K562 (cell line): Measurements from ENCODE around the gene DTNBP1.

Source experiments
- BCLAF1 ChIP-seq, 2 experiments: fragments of 450-650 bp in 1 of 2; IDR thresholded peaks; 2 replicates each; pipeline ENCODE4 v1.6.1; 2011 to 2017; ENCODE audit warnings: low read depth in 2 of 2, antibody characterized with exemption in 1 of 2, borderline replicate concordance in 1 of 2, low read length in 1 of 2, mild to moderate bottlenecking in 1 of 2, mixed read lengths in 1 of 2; ENCODE audit not compliant: control insufficient read depth in 1 of 2
- CTCF ChIP-seq, 3 experiments: IDR thresholded peaks in 2 of 3; conservative IDR thresholded peaks in 1 of 3; 2 replicates each; pipeline ENCODE4 v1.5.1; 2011 to 2012; ENCODE audit warnings: low read length in 3 of 3, mild to moderate bottlenecking in 3 of 3, control low read depth in 2 of 3, improper control_type of control experiment in 1 of 3, inconsistent platforms in 1 of 3, low read depth in 1 of 3, mixed read lengths in 1 of 3, moderate library complexity in 1 of 3; ENCODE audit not compliant: insufficient read depth in 2 of 3
- USF1 ChIP-seq: sonication (generic); formaldehyde crosslinking; IDR thresholded peaks from 2 replicates; pipeline ENCODE4 v1.9.0; 2022; ENCODE audit warnings: mild to moderate bottlenecking, missing genetic modification reagents
- ZNF830 ChIP-seq: fragments of 250-450 bp; sonication (Bioruptor Pico); IDR thresholded peaks from 2 replicates; pipeline ENCODE4 v1.5.0; 2021; ENCODE audit warnings: mild to moderate bottlenecking

- TF ChIP-seq CTCF (IDR thresholded peaks at IDR 0.05 in 2 of 3, conservative IDR thresholded peaks at IDR 0.05 in 1 of 3; ENCODE audit: insufficient read depth in 2 of 3, low read depth in 1 of 3, low read length in 3 of 3), result no peak
- TF ChIP-seq ZNF830, result no peak
- TF ChIP-seq BCLAF1 (IDR thresholded peaks at IDR 0.05; ENCODE audit: borderline replicate concordance in 1 of 2, control insufficient read depth in 1 of 2, low read depth in 2 of 2, low read length in 1 of 2), result no peak
- no peak for TF ChIP-seq USF1
Measured at GRCh38 chr6:15531973-15532372, 130.9 kb downstream of the DTNBP1 start.
